Measurements from ENCODE around the gene HRCT1.

DNA sequence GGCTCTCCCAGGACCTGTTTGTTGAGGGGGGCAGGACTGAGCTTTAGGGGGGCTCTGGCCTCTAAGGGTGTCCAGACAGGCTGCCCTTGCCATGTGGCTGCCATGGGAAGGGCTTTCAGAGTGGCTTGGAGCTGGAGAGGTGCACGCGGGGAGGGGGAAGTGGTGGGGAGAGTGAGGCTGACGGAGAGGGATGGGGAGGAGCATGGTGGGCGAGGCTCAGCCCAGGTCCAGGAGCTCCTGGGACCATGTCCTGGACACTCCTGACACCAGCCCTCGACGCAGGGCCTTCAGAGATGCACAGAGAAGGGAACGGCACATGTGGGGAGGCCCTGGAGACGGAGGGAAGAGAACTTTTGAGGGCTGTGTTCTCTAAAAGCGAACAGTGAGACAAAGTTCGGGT, 5.7 kb downstream of the HRCT1 start:
- TF ChIP-seq, protein P1, sequence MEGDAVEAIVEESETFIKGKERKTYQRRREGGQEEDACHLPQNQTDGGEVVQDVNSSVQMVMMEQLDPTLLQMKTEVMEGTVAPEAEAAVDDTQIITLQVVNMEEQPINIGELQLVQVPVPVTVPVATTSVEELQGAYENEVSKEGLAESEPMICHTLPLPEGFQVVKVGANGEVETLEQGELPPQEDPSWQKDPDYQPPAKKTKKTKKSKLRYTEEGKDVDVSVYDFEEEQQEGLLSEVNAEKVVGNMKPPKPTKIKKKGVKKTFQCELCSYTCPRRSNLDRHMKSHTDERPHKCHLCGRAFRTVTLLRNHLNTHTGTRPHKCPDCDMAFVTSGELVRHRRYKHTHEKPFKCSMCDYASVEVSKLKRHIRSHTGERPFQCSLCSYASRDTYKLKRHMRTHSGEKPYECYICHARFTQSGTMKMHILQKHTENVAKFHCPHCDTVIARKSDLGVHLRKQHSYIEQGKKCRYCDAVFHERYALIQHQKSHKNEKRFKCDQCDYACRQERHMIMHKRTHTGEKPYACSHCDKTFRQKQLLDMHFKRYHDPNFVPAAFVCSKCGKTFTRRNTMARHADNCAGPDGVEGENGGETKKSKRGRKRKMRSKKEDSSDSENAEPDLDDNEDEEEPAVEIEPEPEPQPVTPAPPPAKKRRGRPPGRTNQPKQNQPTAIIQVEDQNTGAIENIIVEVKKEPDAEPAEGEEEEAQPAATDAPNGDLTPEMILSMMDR (IDR thresholded peaks at IDR 0.05) = no peak
- TF ChIP-seq POLR2A (IDR thresholded peaks at IDR 0.05) = no peak

Data from uterus (tissue), 2 donors.